ENCODE measurements around the gene DNMT3B. TPM values are rescaled to one million over a fixed set of nuclear protein-coding genes. Genes with fewer than 3 reads are reported as not detected.
A peak's percentile ranks its signal among the peaks of the same experiment; 100 is the strongest.

Gene DNMT3B
- total RNA-seq, 6 donors from 2014 or later = 0.76 to 2.1 (median 1.7) TPM; not detected in 1

GRCh38 chr20:32743237-32744112, 18.7 kb upstream of the DNMT3B start, which contains the start of gene COMMD7:
TSS of gene COMMD7 (minus strand) at chr20:32743467. CDS start at chr20:32743391, 76 bp downstream.
- peak; percentile 83 to 95 for DNase-seq
- H3K9me3 ChIP-seq = no peaks in the 10 kb centered on the region
- ATAC-seq (ENCODE audit: low FRiP score in 2 of 2) = peak; percentile 75 to 95
- TF ChIP-seq CTCF (IDR thresholded peaks at IDR 0.05) (no peak), POLR2AphosphoS5 (IDR thresholded peaks at IDR 0.05) (peak in 1 of 2 donors; percentile 58), POLR2A (IDR thresholded peaks at IDR 0.05) (peak in 2 of 4 donors; percentile 23 to 67), EP300 (IDR thresholded peaks at IDR 0.05) (no peak)
- H3K36me3 ChIP-seq = no peaks in the 10 kb centered on the region
- H3K27ac ChIP-seq = peak within 1 kb of the TSS; percentile 85 to 93 (median 90)
- H3K27me3 ChIP-seq = no peaks in the 10 kb centered on the region
- peaks cover 8 to 23% (median 13%) of the 10 kb centered on the region in 4 donors for H3K4me1 ChIP-seq
- peak within 1 kb of the TSS; percentile 74 to 92 (median 84) for H3K4me3 ChIP-seq
- 0 to 2% methylated on average over 31 to 36 of the region's 64 CpGs for WGBS, 2 donors

- H3K4me1 ChIP-seq = no peaks in the 10 kb centered on the region
- no peak for DNase-seq
- H3K27me3 ChIP-seq = no peaks in the 10 kb centered on the region
- WGBS, 2 donors = 74 to 79% methylated on average over 11 of the region's 11 CpGs
- H3K36me3 ChIP-seq = no peaks in the 10 kb centered on the region
- H3K4me3 ChIP-seq = no peak overlapping the region
- no peak for ATAC-seq (ENCODE audit: low FRiP score in 2 of 2)
- TF ChIP-seq POLR2A (IDR thresholded peaks at IDR 0.05) = no peak
- TF ChIP-seq POLR2AphosphoS5 (IDR thresholded peaks at IDR 0.05) = no peak
- TF ChIP-seq CTCF (IDR thresholded peaks at IDR 0.05) = no peak
- no peak for TF ChIP-seq EP300 (IDR thresholded peaks at IDR 0.05)
- H3K9me3 ChIP-seq = no peaks in the 10 kb centered on the region
- H3K27ac ChIP-seq = peak overlapping the region in 1 of 4 donors; percentile 75
Measured at GRCh38 chr20:32749914-32750637, 12.1 kb upstream of the DNMT3B start.

- no peaks in the 10 kb centered on the region for H3K4me1 ChIP-seq
- no peak for TF ChIP-seq EP300 (IDR thresholded peaks at IDR 0.05)
- no peak for TF ChIP-seq POLR2AphosphoS5 (IDR thresholded peaks at IDR 0.05)
- TF ChIP-seq POLR2A (IDR thresholded peaks at IDR 0.05) = no peak
- TF ChIP-seq CTCF (IDR thresholded peaks at IDR 0.05) = no peak
- no peak overlapping the region for H3K27ac ChIP-seq
- H3K4me3 ChIP-seq = no peak overlapping the region
- no peaks in the 10 kb centered on the region for H3K9me3 ChIP-seq
- no peaks in the 10 kb centered on the region for H3K27me3 ChIP-seq
- H3K36me3 ChIP-seq = no peaks in the 10 kb centered on the region
- no peak for ATAC-seq (ENCODE audit: low FRiP score in 2 of 2)
- DNase-seq = no peak
Measured at GRCh38 chr20:32751293-32751692, 10.9 kb upstream of the DNMT3B start.

- H3K9me3 ChIP-seq = no peaks in the 10 kb centered on the region
- TF ChIP-seq CTCF (IDR thresholded peaks at IDR 0.05) = no peak
- TF ChIP-seq POLR2A (IDR thresholded peaks at IDR 0.05) = no peak
- no peak for TF ChIP-seq EP300 (IDR thresholded peaks at IDR 0.05)
- no peak for TF ChIP-seq POLR2AphosphoS5 (IDR thresholded peaks at IDR 0.05)
- no peaks in the 10 kb centered on the region for H3K36me3 ChIP-seq
- H3K4me1 ChIP-seq = no peaks in the 10 kb centered on the region
- DNase-seq (no peak), ATAC-seq (ENCODE audit: low FRiP score in 2 of 2) (no peak)
- 84 to 92% methylated on average over 6 of the region's 6 CpGs for WGBS, 2 donors
- no peak overlapping the region for H3K4me3 ChIP-seq
- no peak overlapping the region for H3K27ac ChIP-seq
- no peaks in the 10 kb centered on the region for H3K27me3 ChIP-seq
Measured at GRCh38 chr20:32751702-32752457, 10.3 kb upstream of the DNMT3B start.
